Adrenal gland (tissue), 12 donors: Measurements from ENCODE around the gene EFL1. TPM values are rescaled to one million over a fixed set of nuclear protein-coding genes. Genes with fewer than 3 reads are reported as not detected.

Experiments
- DNase-seq, 7 donors: peaks; one replicate each; pipeline ENCODE4 v3.0.0-alpha.2; 2019 to 2020
- H3K27ac ChIP-seq, 5 donors: fragments of 200-600 bp; sonication (generic) in 4 of 5; 1 replicate in 3 of 5; 2 replicates in 2 of 5; pipeline versions ENCODE4 v1.5.1 to v1.8.0; 2016 to 2020; ENCODE audit warnings: mild to moderate bottlenecking in 1 of 5
- H3K27me3 ChIP-seq: fragments of 200-600 bp; 2 replicates; pipeline ENCODE4 v1.8.0; 2021
- H3K36me3 ChIP-seq, 2 donors: fragments of 200-600 bp; replicated peaks in 1 of 2; 1 replicate in 1 of 2; 2 replicates in 1 of 2; pipeline versions ENCODE4 v1.5.1 to v1.8.0; 2018 to 2022
- H3K4me1 ChIP-seq, 2 donors: fragments of 200-600 bp; replicated peaks in 1 of 2; 1 replicate in 1 of 2; 2 replicates in 1 of 2; pipeline versions ENCODE4 v1.5.1 to v1.8.0; 2018 to 2021
- H3K4me3 ChIP-seq, 4 donors: fragments of 200-600 bp; sonication (generic) in 3 of 4; one replicate each; pipeline ENCODE4 v1.5.1; 2016 to 2018
- H3K9me3 ChIP-seq, 3 donors: fragments of 200-600 bp; sonication (generic) in 1 of 3; replicated peaks in 1 of 3; 1 replicate in 2 of 3; 2 replicates in 1 of 3; pipeline versions ENCODE4 v1.5.1 to v1.8.0; 2016 to 2021
- POLR2A ChIP-seq, 2 donors: fragments of 450-650 bp; IDR thresholded peaks; one replicate each; pipeline ENCODE4 v1.6.1; 2017; ENCODE audit warnings: antibody characterized with exemption in 2 of 2, mild to moderate bottlenecking in 2 of 2, moderate library complexity in 1 of 2
- WGBS, 4 donors: extraction: QIAGEN DNeasy Blood & Tissue Kit in 2 of 4; methylation state at CpG; one replicate each; pipeline versions ENCODE4 v1.1.5 to v1.1.7; 2013 to 2017; 5-methylcytosine and 5-hydroxymethylcytosine counted together
- intact Hi-C, 2 donors: fragments of 100-400 bp; cut with DNase I; formaldehyde crosslinking; loops; one replicate each; pipeline versions ENCODE4 v1.14.1 to v1.15.0; 2022 to 2023
- polyA plus RNA-seq, 3 donors: library from polyadenylated mRNA; stranded (reverse); fragments of 200-250 nt in 2 of 3; fragments of 350-450 nt in 1 of 3; fragmentation: Illumina TruSeq in 1 of 3; extraction: RNeasy Lipid Tissue Mini Kit (QIAGEN cat#74804) in 1 of 3; gene quantifications; one replicate each; pipeline ENCODE4 v1.2.3, GENCODE V29; 2013 to 2014
- total RNA-seq, 9 donors: library from RNA; depleted of rRNA in 4 of 9; stranded (reverse); fragments of >200 nt in 4 of 9; fragments of 120-200 nt in 1 of 9; fragmentation: NEBNext Ultra II Directional in 1 of 9; extraction: Animal tissue kit (Norgen Biotek cat#: 25700) in 1 of 9; gene quantifications; one replicate each; pipeline versions ENCODE4 v1.1.0 to v1.2.4, GENCODE V29; 2013 to 2023
- TF ChIP-seq, protein P1 (sequence below), 6 experiments: fragments of 450-650 bp in 4 of 6; fragments of 200-600 bp in 2 of 6; sonication (generic) in 1 of 6; IDR thresholded peaks; 1 replicate in 5 of 6; 2 replicates in 1 of 6; pipeline versions ENCODE4 v1.5.1 to v1.8.0; 2016 to 2021; ENCODE audit warnings: antibody characterized with exemption in 6 of 6, mild to moderate bottlenecking in 2 of 6, moderate library complexity in 1 of 6
- donor health status: healthy with polysubstance abuse.
- donor health status: Bipolar disorder and iron deficiency.
- donor health status: DM: yes; HTN: yes; CAD: no.
- donor health status: DM: no; HTN: no; CAD: no.
- donor health status: DM: no; HTN: no; CAD: no.
- donor health status: DM: yes; HTN: yes; CAD: no.

Gene EFL1
- total and polyA plus RNA-seq, 12 donors: 3.1 to 29.8 (median 18.0) TPM

DNA sequence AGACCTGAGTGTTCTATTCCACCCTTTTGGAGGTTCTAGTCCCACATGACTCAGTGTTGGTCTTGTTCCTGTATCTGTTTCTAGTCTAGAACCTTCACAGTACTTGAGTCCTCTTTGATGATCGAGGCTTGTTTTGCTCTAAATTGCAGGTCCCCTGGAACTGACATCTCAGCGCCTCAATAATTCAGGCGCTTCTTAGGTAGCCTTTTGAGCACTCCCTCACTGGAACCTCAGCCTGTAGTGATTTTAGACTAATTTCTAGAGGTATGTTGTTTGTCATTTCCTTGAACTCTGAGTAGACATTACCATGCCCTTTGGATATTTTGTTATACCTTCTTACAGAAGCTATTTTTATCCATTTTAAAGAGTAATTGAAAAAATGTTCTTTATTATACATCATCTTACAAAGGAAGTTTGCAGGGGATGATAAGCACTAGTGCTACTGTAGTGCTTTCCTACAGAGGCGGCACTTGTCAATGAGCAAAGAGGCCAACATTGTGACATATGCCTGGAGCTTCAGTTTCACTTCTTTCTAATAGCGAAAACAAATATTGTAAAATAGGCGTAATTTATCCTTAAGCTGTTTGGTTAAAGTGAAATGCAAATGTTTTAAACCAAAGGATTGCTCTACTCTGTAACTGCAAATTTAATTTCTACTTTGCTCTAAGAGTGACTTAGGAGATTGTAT is 75.7 kb downstream of the EFL1 start:
- no peak for TF ChIP-seq POLR2A (IDR thresholded peaks at IDR 0.05)
- TF ChIP-seq, protein P1, sequence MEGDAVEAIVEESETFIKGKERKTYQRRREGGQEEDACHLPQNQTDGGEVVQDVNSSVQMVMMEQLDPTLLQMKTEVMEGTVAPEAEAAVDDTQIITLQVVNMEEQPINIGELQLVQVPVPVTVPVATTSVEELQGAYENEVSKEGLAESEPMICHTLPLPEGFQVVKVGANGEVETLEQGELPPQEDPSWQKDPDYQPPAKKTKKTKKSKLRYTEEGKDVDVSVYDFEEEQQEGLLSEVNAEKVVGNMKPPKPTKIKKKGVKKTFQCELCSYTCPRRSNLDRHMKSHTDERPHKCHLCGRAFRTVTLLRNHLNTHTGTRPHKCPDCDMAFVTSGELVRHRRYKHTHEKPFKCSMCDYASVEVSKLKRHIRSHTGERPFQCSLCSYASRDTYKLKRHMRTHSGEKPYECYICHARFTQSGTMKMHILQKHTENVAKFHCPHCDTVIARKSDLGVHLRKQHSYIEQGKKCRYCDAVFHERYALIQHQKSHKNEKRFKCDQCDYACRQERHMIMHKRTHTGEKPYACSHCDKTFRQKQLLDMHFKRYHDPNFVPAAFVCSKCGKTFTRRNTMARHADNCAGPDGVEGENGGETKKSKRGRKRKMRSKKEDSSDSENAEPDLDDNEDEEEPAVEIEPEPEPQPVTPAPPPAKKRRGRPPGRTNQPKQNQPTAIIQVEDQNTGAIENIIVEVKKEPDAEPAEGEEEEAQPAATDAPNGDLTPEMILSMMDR (IDR thresholded peaks at IDR 0.05): no peak
- 86 to 90% (median 89%) methylated on average over 6 of the region's 6 CpGs for WGBS, 4 donors

DNA sequence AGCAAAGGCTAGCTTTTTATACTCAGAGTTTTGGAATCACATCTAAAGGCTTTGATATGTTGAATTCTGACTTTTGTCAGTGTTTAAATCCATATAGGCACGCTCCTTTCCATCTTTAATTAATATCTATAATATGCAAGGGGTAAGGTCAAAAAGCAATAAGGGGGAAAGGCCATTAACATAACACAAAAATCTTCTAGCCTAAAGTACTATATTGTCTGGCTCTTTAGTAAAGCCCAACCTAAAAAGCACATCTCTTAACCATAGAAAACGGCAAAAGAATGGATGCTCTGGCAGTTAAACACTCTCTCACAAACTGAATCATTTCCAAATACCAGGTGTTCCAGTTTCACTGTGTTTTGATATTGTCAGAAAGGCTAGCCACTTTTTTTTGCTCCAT is 76.4 kb downstream of the EFL1 start:
- intact Hi-C loops: no loop called here
- Histone ChIP-seq H3K27ac (no peak overlapping the region), H3K4me3 (no peak overlapping the region), H3K9me3 (no peaks in the 10 kb centered on the region), H3K27me3 (no peaks in the 10 kb centered on the region), H3K4me1 (peaks cover 0 to 16% of the 10 kb centered on the region in 2 donors), H3K36me3 (no peaks in the 10 kb centered on the region)
- DNase-seq: no peak
- WGBS, 4 donors: 90 to 99% (median 95%) methylated on average over 2 of the region's 2 CpGs
- no peak for TF ChIP-seq POLR2A (IDR thresholded peaks at IDR 0.05)
- TF ChIP-seq, protein P1 (IDR thresholded peaks at IDR 0.05): no peak

More for the DNA sequence above, 75.7 kb downstream of the EFL1 start:
- Histone ChIP-seq H3K27me3 (no peaks in the 10 kb centered on the region), H3K27ac (no peak overlapping the region), H3K4me1 (peaks cover 0 to 16% of the 10 kb centered on the region in 2 donors), H3K36me3 (no peaks in the 10 kb centered on the region), H3K4me3 (no peak overlapping the region), H3K9me3 (no peaks in the 10 kb centered on the region)
- intact Hi-C loops: no loop called here
- DNase-seq: no peak

- Histone ChIP-seq H3K27ac (no peak overlapping the region), H3K27me3 (no peaks in the 10 kb centered on the region), H3K4me1 (peaks cover 0 to 16% of the 10 kb centered on the region in 2 donors), H3K4me3 (no peak overlapping the region), H3K36me3 (no peaks in the 10 kb centered on the region), H3K9me3 (no peaks in the 10 kb centered on the region)
- intact Hi-C loops: no loop called here
- no peak for DNase-seq
- TF ChIP-seq, protein P1 (IDR thresholded peaks at IDR 0.05): no peak
- no peak for TF ChIP-seq POLR2A (IDR thresholded peaks at IDR 0.05)
Observed at GRCh38 chr15:82184776-82185175, 77.8 kb downstream of the EFL1 start.

- Histone ChIP-seq H3K36me3 (no peaks in the 10 kb centered on the region), H3K9me3 (no peaks in the 10 kb centered on the region), H3K27me3 (no peaks in the 10 kb centered on the region), H3K27ac (no peak overlapping the region), H3K4me3 (no peak overlapping the region), H3K4me1 (peaks cover 0 to 16% of the 10 kb centered on the region in 2 donors)
- TF ChIP-seq POLR2A (IDR thresholded peaks at IDR 0.05): no peak
- TF ChIP-seq, protein P1 (IDR thresholded peaks at IDR 0.05): no peak
- 87 to 96% (median 93%) methylated on average over 1 of the region's 1 CpG for WGBS, 4 donors
- intact Hi-C loops: no loop called here
- DNase-seq: no peak
Observed at GRCh38 chr15:82184355-82184754, 78.2 kb downstream of the EFL1 start.
